DND-41 (cell line): ENCODE data around the gene RELA.

Experiments used
- EZH2 ChIP-seq: IDR thresholded peaks from 3 replicates; pipeline ENCODE4 v1.6.1; 2012; ENCODE audit warnings: borderline replicate concordance, low read depth, mild to moderate bottlenecking, moderate library complexity, low read length, inconsistent platforms; ENCODE audit not compliant: severe bottlenecking
- TF ChIP-seq, protein P1 (sequence below): IDR thresholded peaks from 2 replicates; pipeline ENCODE4 v1.5.1; 2012; ENCODE audit warnings: borderline replicate concordance, low read length, moderate library complexity, mild to moderate bottlenecking; ENCODE audit not compliant: poor library complexity, severe bottlenecking; ENCODE audit errors: extremely low read depth

DNA sequence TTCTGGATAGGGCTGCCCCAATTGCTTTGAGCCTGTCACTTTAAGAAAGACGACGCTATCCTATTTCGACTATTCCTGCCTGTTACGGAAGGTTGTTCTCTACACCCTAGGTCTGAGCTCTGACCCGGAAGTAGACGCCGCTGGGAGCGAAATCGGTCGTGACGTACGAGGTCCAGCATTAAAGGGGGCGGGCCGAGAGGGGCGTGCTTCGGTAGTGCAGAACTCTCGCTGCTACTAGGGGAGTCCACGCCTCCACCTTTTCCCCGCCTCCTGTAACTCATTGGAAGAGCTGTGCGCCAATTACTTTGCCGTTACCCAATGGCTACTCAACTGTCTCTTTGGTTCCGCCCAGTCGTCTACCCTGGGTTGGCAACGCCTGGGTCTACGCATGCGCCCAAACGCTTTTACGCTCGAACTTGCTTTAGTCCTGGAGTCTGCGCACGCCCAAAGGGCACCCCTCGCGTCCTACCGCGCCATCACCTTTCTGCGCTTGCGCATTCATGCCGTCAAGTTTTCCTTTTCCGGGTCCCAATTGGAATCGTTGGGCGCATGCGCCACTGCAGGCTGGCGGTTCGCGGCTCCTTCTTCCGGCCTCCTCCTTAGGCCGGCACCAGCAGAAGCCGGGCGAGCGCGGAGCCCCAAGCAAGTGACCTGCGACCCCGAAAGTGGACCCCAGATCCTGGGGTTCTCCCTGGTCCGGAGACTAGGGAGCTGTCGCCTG, 47.3 kb downstream of the RELA start, which contains the start of gene PCNX3:
- TF ChIP-seq, protein P1, sequence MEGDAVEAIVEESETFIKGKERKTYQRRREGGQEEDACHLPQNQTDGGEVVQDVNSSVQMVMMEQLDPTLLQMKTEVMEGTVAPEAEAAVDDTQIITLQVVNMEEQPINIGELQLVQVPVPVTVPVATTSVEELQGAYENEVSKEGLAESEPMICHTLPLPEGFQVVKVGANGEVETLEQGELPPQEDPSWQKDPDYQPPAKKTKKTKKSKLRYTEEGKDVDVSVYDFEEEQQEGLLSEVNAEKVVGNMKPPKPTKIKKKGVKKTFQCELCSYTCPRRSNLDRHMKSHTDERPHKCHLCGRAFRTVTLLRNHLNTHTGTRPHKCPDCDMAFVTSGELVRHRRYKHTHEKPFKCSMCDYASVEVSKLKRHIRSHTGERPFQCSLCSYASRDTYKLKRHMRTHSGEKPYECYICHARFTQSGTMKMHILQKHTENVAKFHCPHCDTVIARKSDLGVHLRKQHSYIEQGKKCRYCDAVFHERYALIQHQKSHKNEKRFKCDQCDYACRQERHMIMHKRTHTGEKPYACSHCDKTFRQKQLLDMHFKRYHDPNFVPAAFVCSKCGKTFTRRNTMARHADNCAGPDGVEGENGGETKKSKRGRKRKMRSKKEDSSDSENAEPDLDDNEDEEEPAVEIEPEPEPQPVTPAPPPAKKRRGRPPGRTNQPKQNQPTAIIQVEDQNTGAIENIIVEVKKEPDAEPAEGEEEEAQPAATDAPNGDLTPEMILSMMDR: no peak
- TF ChIP-seq EZH2: no peak
